ENCODE results near the gene ZNF319. TPM values are rescaled to one million over a fixed set of nuclear protein-coding genes. Genes with fewer than 3 reads are reported as not detected.

Gene ZNF319
- total and polyA plus RNA-seq, 10 of the 15 experiments (the other 5 are each of a cell fraction or from before 2014, with no cell fraction given) = 0.29 to 7.4 (median 1.7) TPM

DNA sequence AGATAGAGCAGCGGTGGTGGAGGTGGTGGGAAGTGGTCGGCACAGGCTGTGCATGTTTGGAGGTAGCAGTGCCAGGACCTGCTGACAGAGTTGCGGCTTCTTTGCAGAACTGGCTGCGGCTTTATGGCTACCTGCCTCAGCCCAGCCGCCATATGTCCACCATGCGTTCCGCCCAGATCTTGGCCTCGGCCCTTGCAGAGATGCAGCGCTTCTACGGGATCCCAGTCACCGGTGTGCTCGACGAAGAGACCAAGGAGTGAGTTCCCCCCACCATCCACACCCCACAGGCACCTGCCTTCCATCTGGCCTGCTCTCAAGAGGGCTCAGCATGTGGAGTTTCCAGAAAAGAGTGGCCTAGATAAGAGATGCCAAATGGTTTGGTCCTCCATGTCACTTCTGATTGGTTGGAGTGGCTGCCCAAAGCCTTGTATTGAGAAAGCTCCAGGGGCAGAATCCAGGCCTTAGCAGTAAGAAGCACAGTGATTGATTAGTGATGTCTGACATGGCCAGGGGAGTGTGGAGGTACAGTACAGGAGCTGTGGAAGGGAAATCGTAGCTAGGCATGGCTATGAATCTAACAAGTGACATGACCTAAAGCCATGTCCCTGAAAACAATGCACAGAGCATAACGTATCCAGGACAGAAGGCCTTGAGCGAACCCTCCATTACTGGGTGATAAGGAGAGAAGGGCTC, 37.0 kb upstream of the ZNF319 start:
- in situ Hi-C loops (cut with MboI) (no loop called here), intact Hi-C loops (cut with micrococcal nuclease; ENCODE audit: unreplicated experiment) (no loop called here)
- ChIA-PET CTCF (no interaction called here), SMC1A (ENCODE audit: uncharacterized antibody, unreplicated experiment) (interaction anchor here (0.6 kb wide), 1 partner anchor 56 kb away, joined by 3 read pairs; no protein-coding TSS in a partner anchor), RAD21 (ENCODE audit: unreplicated experiment) (interaction anchor here (1.3 kb wide), 1 partner anchor 65 kb away, joined by 3 read pairs; no protein-coding TSS in a partner anchor), POLR2A (no interaction called here)
- H3K27me3 ChIP-seq (replicated peaks in 1 of 2; ENCODE audit: control insufficient read depth in 2 of 2, insufficient read depth in 2 of 2, low read length in 1 of 2) = no peaks in the 10 kb centered on the region; a peak in 1 of 4 replicates
- 67% methylated on average over 16 of the region's 16 CpGs for WGBS (ENCODE audit: insufficient coverage, insufficient replicate concordance, low lambda C conversion rate, missing lambda C conversion rate)
- no peaks in the 10 kb centered on the region for H4K20me1 ChIP-seq (ENCODE audit: control insufficient read depth, insufficient read depth)
- no peaks in the 10 kb centered on the region for H3K36me3 ChIP-seq (ENCODE audit: control insufficient read depth in 2 of 2, insufficient read depth in 2 of 2, low read length in 1 of 2)
- no peak overlapping the region for H3K27ac ChIP-seq (ENCODE audit: control insufficient read depth, insufficient read depth)
- ATAC-seq (no peak), FAIRE-seq (no peak), DNase-seq (ENCODE audit: low read depth, low spot score) (no peak)
- no TSS peak for BruUV-seq (replicated peaks)
- no peak overlapping the region for H2AFZ ChIP-seq (ENCODE audit: control insufficient read depth, low read depth, low read length)
- no peak overlapping the region for H3K9ac ChIP-seq (ENCODE audit: control insufficient read depth, insufficient read depth, low read length)
- H3K4me2 ChIP-seq (ENCODE audit: control insufficient read depth, insufficient read depth) = no peak overlapping the region
- H3K4me3 ChIP-seq = no peak overlapping the region
- no peaks in the 10 kb centered on the region for H3K4me1 ChIP-seq (ENCODE audit: control insufficient read depth, insufficient read depth, low read length)
- H3K9me3 ChIP-seq (replicated peaks; ENCODE audit: control insufficient read depth, insufficient read depth, low read length) = no peaks in the 10 kb centered on the region
- TF ChIP-seq BMI1 (IDR thresholded peaks at IDR 0.05; ENCODE audit: borderline replicate concordance) (no peak), PAX8 (IDR thresholded peaks at IDR 0.05) (no peak), JUND (IDR thresholded peaks at IDR 0.05; ENCODE audit: low read depth, low read length) (no peak), PAX5 (IDR thresholded peaks at IDR 0.05; ENCODE audit: borderline replicate concordance, low read depth, low read length) (no peak), CHD2 (IDR thresholded peaks at IDR 0.05; ENCODE audit: borderline replicate concordance, low read depth, low read length) (no peak), NR2C1 (IDR thresholded peaks at IDR 0.05) (no peak), EZH2 (IDR thresholded peaks at IDR 0.05; ENCODE audit: borderline replicate concordance, control insufficient read depth, low read depth, low read length) (no peak), POLR2A (IDR thresholded peaks at IDR 0.05; ENCODE audit: low read depth, low read length) (no peak), HDAC2 (IDR thresholded peaks at IDR 0.05) (no peak), CBFB (IDR thresholded peaks at IDR 0.05; ENCODE audit: low read depth) (no peak), CREM (IDR thresholded peaks at IDR 0.05; ENCODE audit: low read depth) (no peak), RB1 (IDR thresholded peaks at IDR 0.05; ENCODE audit: borderline replicate concordance) (no peak)
- TF ChIP-seq, protein P1, sequence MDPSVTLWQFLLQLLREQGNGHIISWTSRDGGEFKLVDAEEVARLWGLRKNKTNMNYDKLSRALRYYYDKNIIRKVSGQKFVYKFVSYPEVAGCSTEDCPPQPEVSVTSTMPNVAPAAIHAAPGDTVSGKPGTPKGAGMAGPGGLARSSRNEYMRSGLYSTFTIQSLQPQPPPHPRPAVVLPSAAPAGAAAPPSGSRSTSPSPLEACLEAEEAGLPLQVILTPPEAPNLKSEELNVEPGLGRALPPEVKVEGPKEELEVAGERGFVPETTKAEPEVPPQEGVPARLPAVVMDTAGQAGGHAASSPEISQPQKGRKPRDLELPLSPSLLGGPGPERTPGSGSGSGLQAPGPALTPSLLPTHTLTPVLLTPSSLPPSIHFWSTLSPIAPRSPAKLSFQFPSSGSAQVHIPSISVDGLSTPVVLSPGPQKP (IDR thresholded peaks at IDR 0.05; ENCODE audit: low read depth, low read length) = no peak
- TF ChIP-seq, protein P2, sequence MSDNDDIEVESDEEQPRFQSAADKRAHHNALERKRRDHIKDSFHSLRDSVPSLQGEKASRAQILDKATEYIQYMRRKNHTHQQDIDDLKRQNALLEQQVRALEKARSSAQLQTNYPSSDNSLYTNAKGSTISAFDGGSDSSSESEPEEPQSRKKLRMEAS (IDR thresholded peaks at IDR 0.05; ENCODE audit: low read depth, low read length) = no peak
- TF ChIP-seq, protein P3, sequence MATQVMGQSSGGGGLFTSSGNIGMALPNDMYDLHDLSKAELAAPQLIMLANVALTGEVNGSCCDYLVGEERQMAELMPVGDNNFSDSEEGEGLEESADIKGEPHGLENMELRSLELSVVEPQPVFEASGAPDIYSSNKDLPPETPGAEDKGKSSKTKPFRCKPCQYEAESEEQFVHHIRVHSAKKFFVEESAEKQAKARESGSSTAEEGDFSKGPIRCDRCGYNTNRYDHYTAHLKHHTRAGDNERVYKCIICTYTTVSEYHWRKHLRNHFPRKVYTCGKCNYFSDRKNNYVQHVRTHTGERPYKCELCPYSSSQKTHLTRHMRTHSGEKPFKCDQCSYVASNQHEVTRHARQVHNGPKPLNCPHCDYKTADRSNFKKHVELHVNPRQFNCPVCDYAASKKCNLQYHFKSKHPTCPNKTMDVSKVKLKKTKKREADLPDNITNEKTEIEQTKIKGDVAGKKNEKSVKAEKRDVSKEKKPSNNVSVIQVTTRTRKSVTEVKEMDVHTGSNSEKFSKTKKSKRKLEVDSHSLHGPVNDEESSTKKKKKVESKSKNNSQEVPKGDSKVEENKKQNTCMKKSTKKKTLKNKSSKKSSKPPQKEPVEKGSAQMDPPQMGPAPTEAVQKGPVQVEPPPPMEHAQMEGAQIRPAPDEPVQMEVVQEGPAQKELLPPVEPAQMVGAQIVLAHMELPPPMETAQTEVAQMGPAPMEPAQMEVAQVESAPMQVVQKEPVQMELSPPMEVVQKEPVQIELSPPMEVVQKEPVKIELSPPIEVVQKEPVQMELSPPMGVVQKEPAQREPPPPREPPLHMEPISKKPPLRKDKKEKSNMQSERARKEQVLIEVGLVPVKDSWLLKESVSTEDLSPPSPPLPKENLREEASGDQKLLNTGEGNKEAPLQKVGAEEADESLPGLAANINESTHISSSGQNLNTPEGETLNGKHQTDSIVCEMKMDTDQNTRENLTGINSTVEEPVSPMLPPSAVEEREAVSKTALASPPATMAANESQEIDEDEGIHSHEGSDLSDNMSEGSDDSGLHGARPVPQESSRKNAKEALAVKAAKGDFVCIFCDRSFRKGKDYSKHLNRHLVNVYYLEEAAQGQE (IDR thresholded peaks at IDR 0.05; ENCODE audit: low read depth, low read length) = no peak
- TF ChIP-seq, protein P4, sequence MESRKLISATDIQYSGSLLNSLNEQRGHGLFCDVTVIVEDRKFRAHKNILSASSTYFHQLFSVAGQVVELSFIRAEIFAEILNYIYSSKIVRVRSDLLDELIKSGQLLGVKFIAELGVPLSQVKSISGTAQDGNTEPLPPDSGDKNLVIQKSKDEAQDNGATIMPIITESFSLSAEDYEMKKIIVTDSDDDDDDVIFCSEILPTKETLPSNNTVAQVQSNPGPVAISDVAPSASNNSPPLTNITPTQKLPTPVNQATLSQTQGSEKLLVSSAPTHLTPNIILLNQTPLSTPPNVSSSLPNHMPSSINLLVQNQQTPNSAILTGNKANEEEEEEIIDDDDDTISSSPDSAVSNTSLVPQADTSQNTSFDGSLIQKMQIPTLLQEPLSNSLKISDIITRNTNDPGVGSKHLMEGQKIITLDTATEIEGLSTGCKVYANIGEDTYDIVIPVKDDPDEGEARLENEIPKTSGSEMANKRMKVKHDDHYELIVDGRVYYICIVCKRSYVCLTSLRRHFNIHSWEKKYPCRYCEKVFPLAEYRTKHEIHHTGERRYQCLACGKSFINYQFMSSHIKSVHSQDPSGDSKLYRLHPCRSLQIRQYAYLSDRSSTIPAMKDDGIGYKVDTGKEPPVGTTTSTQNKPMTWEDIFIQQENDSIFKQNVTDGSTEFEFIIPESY (IDR thresholded peaks at IDR 0.05) = no peak
- H3K79me2 ChIP-seq (ENCODE audit: control insufficient read depth, insufficient read depth, low read length) = no peaks in the 10 kb centered on the region

Measured in GM12878 (cell line).